AG09309 (cell line): ENCODE results near the gene IL3.
"Not testable (repeated sequence)": the region's sequence is repeated elsewhere in the genome, so short reads cannot be mapped to it uniquely, and the experiment has no call there.

ENCODE experiments used
- DNase-seq: peaks from one replicate; pipeline ENCODE4 v3.0.0-alpha.2; 2010; ENCODE audit warnings: low read depth
- H3K4me3 ChIP-seq: 2 replicates; pipeline ENCODE4 v1.5.1; 2011; ENCODE audit warnings: mild to moderate bottlenecking, low read depth, low read length, moderate library complexity; ENCODE audit not compliant: control insufficient read depth
- TF ChIP-seq, protein P1 (sequence below): IDR thresholded peaks from 2 replicates; pipeline ENCODE4 v1.5.1; 2011; ENCODE audit warnings: mild to moderate bottlenecking, low read depth, low read length, inconsistent platforms; ENCODE audit not compliant: insufficient read depth, control insufficient read depth; ENCODE audit errors: missing control alignments

IL3 gene

DNA sequence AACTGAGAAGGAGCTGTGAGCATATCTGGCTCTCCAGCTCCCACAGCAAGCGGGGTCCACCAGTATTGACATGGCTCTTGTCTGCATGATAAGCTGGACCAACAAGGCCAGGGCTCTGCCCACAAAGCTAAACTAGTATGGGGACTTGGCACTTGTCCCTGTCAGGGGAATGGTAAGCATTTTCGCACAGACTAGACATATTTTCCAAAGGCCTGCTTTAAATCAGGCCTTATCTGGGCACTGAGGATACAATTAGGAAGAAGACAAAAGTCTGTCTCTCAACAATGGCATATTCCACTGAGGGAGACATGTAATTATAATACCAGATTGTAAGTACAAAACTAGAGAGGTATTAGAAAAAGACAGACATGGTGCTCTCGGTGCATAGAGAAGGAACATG, 45.2 kb downstream of the IL3 start:
- H3K4me3 ChIP-seq, result no peak overlapping the region
- TF ChIP-seq, protein P1, sequence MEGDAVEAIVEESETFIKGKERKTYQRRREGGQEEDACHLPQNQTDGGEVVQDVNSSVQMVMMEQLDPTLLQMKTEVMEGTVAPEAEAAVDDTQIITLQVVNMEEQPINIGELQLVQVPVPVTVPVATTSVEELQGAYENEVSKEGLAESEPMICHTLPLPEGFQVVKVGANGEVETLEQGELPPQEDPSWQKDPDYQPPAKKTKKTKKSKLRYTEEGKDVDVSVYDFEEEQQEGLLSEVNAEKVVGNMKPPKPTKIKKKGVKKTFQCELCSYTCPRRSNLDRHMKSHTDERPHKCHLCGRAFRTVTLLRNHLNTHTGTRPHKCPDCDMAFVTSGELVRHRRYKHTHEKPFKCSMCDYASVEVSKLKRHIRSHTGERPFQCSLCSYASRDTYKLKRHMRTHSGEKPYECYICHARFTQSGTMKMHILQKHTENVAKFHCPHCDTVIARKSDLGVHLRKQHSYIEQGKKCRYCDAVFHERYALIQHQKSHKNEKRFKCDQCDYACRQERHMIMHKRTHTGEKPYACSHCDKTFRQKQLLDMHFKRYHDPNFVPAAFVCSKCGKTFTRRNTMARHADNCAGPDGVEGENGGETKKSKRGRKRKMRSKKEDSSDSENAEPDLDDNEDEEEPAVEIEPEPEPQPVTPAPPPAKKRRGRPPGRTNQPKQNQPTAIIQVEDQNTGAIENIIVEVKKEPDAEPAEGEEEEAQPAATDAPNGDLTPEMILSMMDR, result no peak

GRCh38 chr5:132108495-132108894, 48.0 kb downstream of the IL3 start:
- DNase-seq, result not testable (repeated sequence)

More for the DNA sequence above, 45.2 kb downstream of the IL3 start:
- DNase-seq, result no peak

DNA sequence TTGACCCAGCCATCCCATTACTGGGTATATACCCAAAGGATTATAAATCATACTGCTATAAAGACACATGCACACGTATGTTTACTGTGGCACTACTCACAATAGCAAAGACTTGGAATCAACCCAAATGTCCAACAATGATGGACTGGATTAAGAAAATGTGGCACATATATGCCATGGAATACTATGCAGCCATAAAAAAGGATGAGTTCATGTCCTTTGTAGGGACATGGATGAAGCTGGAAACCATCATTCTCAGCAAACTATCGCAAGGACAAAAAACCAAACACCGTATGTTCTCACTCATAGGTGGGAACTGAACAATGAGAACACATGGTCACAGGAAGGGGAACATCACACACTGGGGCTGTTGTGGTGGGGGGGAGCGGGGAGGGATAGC, 48.5 kb downstream of the IL3 start:
- DNase-seq, H3K4me3 ChIP-seq: not testable (repeated sequence)

More at GRCh38 chr5:132108495-132108894, 48.0 kb downstream of the IL3 start:
- H3K4me3 ChIP-seq, result not testable (repeated sequence)

DNA sequence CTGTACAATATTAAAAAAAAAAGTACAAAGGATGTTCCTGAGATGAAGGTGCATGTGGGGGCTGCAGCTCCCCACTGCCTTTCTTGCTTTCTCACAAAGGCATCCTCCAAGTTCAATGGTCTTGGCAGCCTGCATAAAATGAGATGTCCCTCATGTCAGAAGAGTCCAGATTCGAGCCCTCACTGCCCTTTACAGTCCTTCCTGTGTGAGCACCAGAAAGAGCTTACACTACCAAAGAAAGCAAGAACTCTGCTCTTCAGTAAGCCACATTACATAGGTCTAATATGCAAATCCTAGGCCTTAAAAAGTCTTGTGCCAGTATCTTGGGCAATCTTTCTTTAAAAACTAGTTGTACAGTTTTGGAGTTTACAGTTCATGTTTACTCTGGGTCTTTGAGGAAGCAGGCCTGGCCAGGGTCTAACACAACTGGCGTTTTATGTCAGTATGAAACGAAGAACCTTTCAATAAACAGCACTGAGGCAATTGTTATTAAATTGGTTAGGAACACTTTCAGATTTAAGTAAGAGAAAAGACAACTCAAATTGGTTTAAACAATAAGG, 49.1 kb downstream of the IL3 start:
- no peak overlapping the region for H3K4me3 ChIP-seq
- TF ChIP-seq, protein P1, result no peak
- DNase-seq, result no peak

DNA sequence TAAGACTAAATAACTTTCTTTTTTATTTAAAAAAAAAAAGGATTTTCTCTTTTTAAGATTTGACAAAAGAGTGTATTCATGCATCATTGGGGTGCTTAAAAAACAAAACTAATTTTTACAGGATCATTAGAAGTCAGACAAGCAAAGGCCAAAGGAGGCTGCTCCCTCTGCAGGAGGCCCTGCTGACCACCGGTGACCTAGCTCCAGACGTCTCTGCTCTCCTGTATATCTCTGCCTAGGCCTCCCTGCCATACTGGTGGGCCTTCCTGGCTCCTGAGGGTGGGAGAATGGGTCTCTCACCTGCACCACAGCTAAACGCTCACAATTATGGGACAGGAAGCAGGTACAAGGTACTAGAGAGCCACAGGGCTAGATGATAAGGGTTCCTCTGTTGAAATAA, 49.7 kb downstream of the IL3 start:
- TF ChIP-seq, protein P1, result no peak
- DNase-seq, result no peak
- no peak overlapping the region for H3K4me3 ChIP-seq

DNA sequence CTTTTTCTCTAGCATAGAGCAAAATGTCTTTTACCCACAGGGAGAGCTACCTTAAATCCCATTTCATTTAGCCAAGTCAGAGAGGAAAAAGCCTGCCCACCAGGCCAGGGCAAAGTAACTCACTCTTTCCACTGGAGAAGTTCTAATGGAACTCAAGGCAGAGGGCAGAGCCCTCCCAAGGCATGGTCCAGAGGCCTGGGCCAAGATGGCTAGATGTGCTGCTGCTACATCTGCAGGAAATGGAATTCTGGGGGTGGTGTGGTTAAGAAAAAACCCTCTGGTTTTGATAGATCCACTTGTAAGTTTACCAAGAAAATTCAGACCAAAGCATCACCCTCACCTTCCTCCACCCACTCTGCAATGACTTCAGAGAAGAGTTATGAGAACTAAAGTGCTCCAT, 50.5 kb downstream of the IL3 start:
- TF ChIP-seq, protein P1, result no peak
- H3K4me3 ChIP-seq, result no peak overlapping the region
- DNase-seq, result no peak

DNA sequence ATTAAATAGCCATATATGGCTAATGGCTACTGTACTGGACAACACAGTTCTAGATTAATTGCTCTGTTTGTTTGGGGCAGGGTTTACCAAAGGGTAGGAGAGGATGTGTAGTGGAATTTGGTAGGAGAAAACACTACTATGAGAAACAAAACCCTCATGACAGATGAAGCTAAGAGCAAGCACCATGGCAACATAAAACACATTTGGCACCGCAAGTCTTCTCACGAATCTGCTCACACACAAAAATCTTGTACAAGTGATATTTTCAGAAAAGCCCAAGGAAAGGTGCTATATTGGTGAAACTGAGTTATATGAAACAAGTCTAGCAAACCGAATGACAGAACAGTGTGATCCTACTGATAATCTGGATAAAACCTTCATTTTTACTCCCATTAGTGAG, 51.7 kb downstream of the IL3 start:
- TF ChIP-seq, protein P1, result no peak
- DNase-seq, result no peak

More for the DNA sequence above, 51.7 kb downstream of the IL3 start:
- no peak overlapping the region for H3K4me3 ChIP-seq
